ENCODE results near the gene METTL14.
"Not testable (repeated sequence)": the region's sequence is repeated elsewhere in the genome, so short reads cannot be mapped to it uniquely, and the experiment has no call there.

- TF ChIP-seq, protein P1, sequence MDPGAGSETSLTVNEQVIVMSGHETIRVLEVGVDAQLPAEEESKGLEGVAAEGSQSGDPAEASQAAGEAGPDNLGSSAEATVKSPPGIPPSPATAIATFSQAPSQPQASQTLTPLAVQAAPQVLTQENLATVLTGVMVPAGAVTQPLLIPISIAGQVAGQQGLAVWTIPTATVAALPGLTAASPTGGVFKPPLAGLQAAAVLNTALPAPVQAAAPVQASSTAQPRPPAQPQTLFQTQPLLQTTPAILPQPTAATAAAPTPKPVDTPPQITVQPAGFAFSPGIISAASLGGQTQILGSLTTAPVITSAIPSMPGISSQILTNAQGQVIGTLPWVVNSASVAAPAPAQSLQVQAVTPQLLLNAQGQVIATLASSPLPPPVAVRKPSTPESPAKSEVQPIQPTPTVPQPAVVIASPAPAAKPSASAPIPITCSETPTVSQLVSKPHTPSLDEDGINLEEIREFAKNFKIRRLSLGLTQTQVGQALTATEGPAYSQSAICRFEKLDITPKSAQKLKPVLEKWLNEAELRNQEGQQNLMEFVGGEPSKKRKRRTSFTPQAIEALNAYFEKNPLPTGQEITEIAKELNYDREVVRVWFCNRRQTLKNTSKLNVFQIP (CRISPR knock-in tag; IDR thresholded peaks at IDR 0.05; ENCODE audit: borderline replicate concordance, low read depth), result not testable (repeated sequence)
- TF ChIP-seq PATZ1 (CRISPR knock-in tag; IDR thresholded peaks at IDR 0.05; ENCODE audit: borderline replicate concordance); CREB5 (CRISPR knock-in tag; IDR thresholded peaks at IDR 0.05; ENCODE audit: low read depth); RARB (CRISPR knock-in tag; IDR thresholded peaks at IDR 0.05); TSHZ2 (CRISPR knock-in tag; IDR thresholded peaks at IDR 0.05); CSDC2 (CRISPR knock-in tag; IDR thresholded peaks at IDR 0.05); PPARA (CRISPR knock-in tag; IDR thresholded peaks at IDR 0.05; ENCODE audit: borderline replicate concordance); GLIS3 (CRISPR knock-in tag; IDR thresholded peaks at IDR 0.05); TCF4 (CRISPR knock-in tag; IDR thresholded peaks at IDR 0.05; ENCODE audit: borderline replicate concordance); ZC3H10 (CRISPR knock-in tag; IDR thresholded peaks at IDR 0.05); ARNTL (CRISPR knock-in tag; IDR thresholded peaks at IDR 0.05; ENCODE audit: borderline replicate concordance, low read depth); ZFP3 (CRISPR knock-in tag; IDR thresholded peaks at IDR 0.05); SNAI2 (CRISPR knock-in tag; IDR thresholded peaks at IDR 0.05): not testable (repeated sequence)
- TF ChIP-seq, protein P2, sequence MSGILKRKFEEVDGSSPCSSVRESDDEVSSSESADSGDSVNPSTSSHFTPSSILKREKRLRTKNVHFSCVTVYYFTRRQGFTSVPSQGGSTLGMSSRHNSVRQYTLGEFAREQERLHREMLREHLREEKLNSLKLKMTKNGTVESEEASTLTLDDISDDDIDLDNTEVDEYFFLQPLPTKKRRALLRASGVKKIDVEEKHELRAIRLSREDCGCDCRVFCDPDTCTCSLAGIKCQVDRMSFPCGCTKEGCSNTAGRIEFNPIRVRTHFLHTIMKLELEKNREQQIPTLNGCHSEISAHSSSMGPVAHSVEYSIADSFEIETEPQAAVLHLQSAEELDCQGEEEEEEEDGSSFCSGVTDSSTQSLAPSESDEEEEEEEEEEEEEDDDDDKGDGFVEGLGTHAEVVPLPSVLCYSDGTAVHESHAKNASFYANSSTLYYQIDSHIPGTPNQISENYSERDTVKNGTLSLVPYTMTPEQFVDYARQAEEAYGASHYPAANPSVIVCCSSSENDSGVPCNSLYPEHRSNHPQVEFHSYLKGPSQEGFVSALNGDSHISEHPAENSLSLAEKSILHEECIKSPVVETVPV (CRISPR knock-in tag; IDR thresholded peaks at IDR 0.05), result not testable (repeated sequence)
Measured at GRCh38 chr4:118636126-118636525, 49.1 kb upstream of the METTL14 start.

Measured in SK-N-SH treated with all-trans-retinoic acid at 6 μM for 48 hours (cell line).